Fibroblast of pulmonary artery (primary cell): ENCODE data around the gene CTU2.

Source experiments
- DNase-seq: peaks from one replicate; pipeline ENCODE4 v3.0.0-alpha.2; 2010; ENCODE audit warnings: low read depth
- H3K4me3 ChIP-seq: replicated peaks from 2 replicates; pipeline ENCODE4 v1.5.1; 2011; ENCODE audit warnings: low read depth, mild to moderate bottlenecking, control low read depth, low read length, moderate library complexity
- TF ChIP-seq, protein P1 (sequence below): IDR thresholded peaks from 2 replicates; pipeline ENCODE4 v1.5.1; 2011; ENCODE audit warnings: mild to moderate bottlenecking, control low read depth, low read length, inconsistent platforms; ENCODE audit errors: missing control alignments

CTU2 gene

DNA sequence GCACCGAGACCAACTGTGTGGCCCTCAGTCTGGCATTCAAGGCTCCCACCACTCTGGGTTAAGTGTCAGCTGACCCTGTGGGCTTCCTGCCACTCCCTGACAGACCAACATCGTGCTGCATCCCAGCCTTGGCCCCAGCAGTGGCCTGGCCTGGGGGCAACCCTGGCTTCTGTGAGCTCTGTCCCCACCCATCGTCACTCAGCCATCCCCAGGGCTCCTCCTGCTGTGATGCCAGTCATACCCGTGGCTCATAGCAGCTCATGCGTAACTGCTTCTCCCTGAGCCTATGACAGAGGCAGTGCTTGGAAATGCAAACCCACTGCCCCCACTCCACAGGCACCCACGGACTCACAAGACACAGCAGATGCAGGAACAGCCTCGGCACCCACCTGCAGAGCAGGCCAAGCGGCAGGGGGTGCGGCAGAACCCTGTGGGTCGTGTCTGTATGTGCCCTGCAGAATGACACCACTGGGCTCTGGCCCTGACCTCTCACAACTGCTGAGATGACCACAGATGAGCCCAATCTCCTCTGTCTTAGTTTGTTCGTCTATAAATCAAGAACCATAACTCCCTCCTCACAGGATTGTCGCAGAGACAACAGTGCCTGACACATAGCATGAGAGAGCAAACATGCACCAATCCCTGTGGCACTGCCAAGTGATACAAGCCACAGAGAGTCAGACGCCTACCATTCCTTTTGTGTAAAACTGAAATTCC is 52.1 kb downstream of the CTU2 start:
- TF ChIP-seq, protein P1, sequence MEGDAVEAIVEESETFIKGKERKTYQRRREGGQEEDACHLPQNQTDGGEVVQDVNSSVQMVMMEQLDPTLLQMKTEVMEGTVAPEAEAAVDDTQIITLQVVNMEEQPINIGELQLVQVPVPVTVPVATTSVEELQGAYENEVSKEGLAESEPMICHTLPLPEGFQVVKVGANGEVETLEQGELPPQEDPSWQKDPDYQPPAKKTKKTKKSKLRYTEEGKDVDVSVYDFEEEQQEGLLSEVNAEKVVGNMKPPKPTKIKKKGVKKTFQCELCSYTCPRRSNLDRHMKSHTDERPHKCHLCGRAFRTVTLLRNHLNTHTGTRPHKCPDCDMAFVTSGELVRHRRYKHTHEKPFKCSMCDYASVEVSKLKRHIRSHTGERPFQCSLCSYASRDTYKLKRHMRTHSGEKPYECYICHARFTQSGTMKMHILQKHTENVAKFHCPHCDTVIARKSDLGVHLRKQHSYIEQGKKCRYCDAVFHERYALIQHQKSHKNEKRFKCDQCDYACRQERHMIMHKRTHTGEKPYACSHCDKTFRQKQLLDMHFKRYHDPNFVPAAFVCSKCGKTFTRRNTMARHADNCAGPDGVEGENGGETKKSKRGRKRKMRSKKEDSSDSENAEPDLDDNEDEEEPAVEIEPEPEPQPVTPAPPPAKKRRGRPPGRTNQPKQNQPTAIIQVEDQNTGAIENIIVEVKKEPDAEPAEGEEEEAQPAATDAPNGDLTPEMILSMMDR: no peak
- H3K4me3 ChIP-seq: no peak overlapping the region
- no peak for DNase-seq

DNA sequence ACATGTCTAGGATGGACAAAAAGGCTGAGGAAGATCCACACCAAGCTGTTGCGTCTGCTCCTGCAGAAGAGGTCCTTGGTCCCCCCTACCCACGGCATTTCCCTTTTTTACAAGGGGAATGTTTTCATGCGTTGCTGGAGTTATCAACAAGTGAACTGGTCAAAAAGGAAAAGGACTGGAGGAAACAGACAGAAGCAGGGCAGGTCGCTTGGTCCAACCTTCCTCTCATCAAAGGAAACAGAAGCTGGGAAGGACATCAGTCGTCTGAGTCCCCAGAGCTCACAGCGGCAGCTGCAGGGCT is 52.6 kb downstream of the CTU2 start:
- H3K4me3 ChIP-seq: no peak overlapping the region
- TF ChIP-seq, protein P1: no peak
- DNase-seq: no peak

DNA sequence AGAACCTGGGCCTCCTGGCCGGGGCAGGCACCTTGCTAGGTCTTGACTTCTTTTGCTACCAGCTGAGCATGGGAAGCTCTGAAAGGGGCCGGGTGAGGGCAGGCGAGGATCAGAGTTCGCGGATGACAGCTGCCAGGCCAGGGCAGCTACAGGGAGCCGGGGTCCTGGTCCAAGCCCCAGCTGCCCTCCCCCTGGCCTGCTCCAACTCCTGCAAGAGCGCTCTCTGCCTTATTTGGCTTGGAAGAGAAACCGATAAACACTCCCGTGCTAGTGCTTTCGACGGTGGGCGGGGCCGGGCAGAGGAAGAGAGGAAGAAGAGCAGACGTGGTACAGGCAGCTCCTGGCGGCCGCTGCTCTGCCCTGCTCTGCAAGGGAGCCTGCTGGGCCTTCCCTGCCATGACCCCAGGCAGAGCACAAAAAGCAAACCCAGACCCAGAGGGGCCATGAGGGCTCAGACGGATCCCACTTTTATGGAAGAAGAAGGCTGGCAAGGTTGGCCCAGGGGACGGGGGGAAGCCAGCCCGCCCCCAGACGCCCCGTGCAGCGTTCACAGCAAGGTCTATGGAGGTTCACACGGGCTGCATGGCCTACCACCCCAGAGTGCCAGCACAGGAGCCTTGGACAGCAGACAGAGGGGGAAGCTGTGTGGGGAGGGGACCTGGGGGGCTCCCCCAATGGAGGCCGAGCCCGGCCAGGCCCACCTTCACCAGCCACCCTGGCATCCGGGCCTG is 53.1 kb downstream of the CTU2 start:
- TF ChIP-seq, protein P1: no peak
- peak; percentile 30 for DNase-seq

DNA sequence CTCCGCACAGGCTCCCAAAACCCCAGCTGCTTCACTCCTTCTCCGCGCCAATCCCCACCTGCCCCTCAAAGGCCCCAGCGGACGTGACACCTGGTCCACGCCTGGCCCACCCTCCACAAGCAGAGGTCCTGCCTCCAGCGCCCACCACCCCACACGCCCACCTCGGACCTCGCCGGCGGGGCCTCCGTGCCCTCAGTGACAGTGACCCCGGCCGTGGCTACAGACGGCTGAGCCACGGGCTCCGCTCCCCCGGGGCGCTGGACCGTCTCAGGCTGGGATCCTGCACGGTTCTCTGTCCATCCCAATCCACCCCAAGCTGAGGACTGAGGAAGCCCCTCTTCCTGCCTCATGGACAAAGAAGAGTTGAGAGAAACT is 53.7 kb downstream of the CTU2 start:
- H3K4me3 ChIP-seq: no peak overlapping the region
- TF ChIP-seq, protein P1: no peak
- DNase-seq: no peak

More for the DNA sequence above, 53.1 kb downstream of the CTU2 start:
- H3K4me3 ChIP-seq: no peak overlapping the region

DNA sequence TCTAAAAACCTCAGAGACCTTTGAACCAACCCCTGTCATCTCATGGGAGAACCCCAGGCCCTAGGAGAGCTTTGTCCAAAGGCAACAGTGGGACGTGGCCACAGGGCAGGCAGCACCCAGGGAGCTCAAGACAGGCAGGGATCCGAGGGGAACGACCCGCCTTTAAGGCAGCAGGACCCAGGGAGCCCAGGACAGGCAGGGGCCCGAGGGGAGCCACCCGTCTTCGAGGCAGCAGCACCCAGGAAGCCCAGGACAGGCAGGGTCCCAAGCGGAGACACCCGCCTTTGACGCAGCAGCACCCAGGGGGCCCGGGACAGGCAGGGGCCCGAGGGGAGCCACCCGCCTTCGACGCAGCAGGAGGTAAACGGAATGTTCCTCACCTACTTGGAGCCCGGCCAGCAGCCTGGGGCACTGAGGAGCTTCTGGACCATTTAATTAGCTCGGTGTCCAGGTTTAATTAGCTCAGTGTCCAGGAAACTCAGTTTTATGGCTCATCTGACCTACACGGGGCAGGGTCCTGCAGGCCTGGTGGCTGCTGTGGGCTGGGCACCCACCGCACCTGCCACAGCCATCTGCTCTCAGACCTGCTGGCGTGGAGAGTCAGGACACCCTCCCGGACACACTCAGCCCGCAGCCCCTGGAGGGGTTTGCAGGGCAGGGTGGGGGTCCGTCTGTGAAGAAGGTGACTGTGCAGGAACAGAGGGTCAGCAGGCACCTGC is 54.3 kb downstream of the CTU2 start:
- TF ChIP-seq, protein P1: no peak
- no peak for DNase-seq
- no peak overlapping the region for H3K4me3 ChIP-seq

DNA sequence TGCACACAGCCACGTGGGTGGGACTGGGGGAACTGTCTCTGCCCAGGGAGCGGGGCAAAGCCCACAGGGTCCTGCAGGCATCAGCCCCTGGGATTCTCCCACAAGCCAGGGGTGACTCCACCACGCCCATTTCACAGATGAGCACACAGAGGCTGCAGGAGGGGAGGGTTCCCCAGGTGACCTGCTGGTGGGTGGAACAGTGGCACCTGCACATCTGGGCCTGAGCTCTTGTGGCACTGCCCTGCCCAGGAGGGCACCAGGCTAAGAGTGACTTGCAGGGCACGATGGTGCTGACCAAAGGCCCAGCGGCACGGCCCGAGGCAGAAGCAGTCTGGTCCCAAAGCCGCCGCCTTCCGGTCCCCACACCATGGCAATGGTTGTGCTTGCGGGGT is 54.8 kb downstream of the CTU2 start:
- no peak overlapping the region for H3K4me3 ChIP-seq
- DNase-seq: no peak
- TF ChIP-seq, protein P1: no peak
